Measurements from ENCODE around the gene MARCHF3.

The MARCHF3 gene

DNA sequence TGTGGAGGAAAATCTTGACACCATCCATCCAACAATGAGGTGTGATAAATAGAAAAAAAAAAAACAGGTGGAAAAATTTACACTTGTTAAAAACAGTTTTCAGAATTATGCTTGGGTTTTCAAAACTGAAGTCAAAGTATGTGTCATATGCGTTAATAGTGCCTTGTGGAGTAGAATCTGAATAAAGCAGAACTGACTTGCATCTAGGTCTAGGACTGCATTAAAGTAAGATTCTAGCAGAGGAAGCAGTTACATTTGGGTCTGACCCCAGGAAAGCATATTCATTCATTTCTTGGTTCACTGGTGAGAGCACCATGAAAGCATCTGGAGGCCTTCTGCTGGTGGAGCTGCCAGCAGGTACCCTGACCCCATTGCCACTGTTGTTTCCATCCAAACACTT lies 89.0 kb downstream of the MARCHF3 start:
- no peak overlapping the region for H3K4me3 ChIP-seq (ENCODE audit: low read length)
- TF ChIP-seq, protein P1, sequence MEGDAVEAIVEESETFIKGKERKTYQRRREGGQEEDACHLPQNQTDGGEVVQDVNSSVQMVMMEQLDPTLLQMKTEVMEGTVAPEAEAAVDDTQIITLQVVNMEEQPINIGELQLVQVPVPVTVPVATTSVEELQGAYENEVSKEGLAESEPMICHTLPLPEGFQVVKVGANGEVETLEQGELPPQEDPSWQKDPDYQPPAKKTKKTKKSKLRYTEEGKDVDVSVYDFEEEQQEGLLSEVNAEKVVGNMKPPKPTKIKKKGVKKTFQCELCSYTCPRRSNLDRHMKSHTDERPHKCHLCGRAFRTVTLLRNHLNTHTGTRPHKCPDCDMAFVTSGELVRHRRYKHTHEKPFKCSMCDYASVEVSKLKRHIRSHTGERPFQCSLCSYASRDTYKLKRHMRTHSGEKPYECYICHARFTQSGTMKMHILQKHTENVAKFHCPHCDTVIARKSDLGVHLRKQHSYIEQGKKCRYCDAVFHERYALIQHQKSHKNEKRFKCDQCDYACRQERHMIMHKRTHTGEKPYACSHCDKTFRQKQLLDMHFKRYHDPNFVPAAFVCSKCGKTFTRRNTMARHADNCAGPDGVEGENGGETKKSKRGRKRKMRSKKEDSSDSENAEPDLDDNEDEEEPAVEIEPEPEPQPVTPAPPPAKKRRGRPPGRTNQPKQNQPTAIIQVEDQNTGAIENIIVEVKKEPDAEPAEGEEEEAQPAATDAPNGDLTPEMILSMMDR (IDR thresholded peaks at IDR 0.05; ENCODE audit: insufficient read depth, low read depth, low read length, missing control alignments) = no peak
- DNase-seq (ENCODE audit: low read depth) = no peak

DNA sequence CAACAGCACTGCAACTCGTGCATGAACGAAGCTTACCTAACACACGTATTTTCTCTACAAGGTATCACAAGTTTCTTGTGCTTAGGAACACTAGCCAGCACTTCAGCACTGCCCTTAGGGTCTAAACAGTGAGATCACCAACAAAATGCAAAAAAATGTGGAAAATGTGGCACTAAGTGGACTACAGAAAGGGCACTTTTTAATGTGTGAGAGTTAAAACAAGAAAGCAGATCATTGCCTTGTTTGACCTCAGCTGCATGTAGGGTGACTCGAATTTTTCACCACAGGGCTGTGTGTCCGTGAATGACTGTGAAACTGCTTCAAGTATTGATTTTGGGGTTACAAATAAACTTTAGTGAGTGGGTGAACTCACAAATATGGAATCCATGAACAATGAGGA lies 90.5 kb downstream of the MARCHF3 start:
- TF ChIP-seq, protein P1 (IDR thresholded peaks at IDR 0.05; ENCODE audit: insufficient read depth, low read depth, low read length, missing control alignments) = no peak
- H3K4me3 ChIP-seq (ENCODE audit: low read length) = no peak overlapping the region
- DNase-seq (ENCODE audit: low read depth) = no peak

DNA sequence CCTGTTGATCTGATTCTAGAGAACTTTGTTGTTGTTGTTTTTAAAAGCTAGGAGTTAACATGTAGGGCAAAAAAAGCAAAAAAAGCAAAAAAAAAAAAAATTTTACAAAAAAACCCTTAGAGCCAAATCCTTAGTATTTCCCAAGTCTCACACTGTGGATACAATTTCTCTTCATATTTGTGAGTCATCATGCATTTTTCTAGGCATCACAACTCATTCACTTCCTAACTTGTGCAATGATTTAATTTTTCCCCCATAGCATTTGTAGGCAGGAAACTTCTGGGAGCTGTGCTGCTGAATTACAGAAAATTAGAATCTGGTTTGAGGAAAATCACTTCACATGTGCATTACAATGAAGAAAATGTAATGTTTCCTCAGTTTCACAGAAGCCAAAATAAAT lies 91.9 kb downstream of the MARCHF3 start:
- no peak overlapping the region for H3K4me3 ChIP-seq (ENCODE audit: low read length)
- peak; percentile 78 for DNase-seq (ENCODE audit: low read depth)
- TF ChIP-seq, protein P1 (IDR thresholded peaks at IDR 0.05; ENCODE audit: insufficient read depth, low read depth, low read length, missing control alignments) = no peak

DNA sequence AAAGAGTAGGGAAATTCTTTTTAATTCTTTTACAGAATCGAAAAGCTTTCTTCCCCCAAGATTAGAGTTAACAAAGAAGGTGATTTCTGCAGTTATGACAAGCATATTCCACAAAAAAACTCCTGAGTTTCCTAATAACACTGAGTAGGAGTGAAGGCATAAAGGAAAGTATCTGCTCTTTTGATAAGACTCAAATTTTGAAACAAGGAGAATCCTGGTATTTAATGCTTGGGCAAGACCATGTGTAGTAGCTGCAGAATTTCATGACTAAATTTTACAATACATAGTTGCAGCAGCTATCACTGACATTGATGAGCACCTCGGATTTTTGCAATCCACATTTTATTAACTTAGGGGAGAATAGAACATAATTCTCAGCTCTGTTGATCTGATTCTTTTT lies 92.6 kb downstream of the MARCHF3 start:
- no peak overlapping the region for H3K4me3 ChIP-seq (ENCODE audit: low read length)
- TF ChIP-seq, protein P1 (IDR thresholded peaks at IDR 0.05; ENCODE audit: insufficient read depth, low read depth, low read length, missing control alignments) = no peak
- no peak for DNase-seq (ENCODE audit: low read depth)

DNA sequence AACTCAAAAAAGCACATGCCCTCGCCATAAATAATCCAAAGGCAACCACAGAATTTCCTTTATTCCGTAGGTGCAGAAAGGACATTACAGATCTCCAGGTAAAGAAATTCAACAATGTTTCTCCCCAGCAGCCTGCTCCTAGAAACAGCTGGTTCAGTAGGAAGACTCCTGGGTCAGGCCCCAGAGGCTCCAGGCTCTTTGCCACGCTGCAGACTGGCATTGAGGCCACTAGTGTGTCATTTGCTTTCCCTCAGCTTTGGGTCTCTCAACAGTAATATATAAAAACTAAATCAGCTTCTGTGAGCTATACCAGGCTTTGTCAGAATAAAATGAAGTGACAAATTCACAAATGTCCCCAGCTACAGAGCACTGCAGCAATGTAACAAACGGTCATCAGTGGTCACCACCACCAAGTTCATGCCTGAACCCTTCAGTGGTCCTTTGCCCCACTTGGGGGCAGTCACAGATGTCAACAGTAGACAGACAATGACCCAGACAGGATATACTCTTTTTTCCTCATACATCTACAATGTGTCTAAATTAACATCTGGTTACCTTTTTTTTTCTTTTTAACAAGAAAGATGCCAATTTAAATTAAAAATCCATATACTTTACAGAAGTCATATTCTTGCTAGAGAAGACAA lies 93.5 kb downstream of the MARCHF3 start:
- TF ChIP-seq, protein P1 (IDR thresholded peaks at IDR 0.05; ENCODE audit: insufficient read depth, low read depth, low read length, missing control alignments) = no peak
- H3K4me3 ChIP-seq (ENCODE audit: low read length) = no peak overlapping the region
- DNase-seq (ENCODE audit: low read depth) = no peak

DNA sequence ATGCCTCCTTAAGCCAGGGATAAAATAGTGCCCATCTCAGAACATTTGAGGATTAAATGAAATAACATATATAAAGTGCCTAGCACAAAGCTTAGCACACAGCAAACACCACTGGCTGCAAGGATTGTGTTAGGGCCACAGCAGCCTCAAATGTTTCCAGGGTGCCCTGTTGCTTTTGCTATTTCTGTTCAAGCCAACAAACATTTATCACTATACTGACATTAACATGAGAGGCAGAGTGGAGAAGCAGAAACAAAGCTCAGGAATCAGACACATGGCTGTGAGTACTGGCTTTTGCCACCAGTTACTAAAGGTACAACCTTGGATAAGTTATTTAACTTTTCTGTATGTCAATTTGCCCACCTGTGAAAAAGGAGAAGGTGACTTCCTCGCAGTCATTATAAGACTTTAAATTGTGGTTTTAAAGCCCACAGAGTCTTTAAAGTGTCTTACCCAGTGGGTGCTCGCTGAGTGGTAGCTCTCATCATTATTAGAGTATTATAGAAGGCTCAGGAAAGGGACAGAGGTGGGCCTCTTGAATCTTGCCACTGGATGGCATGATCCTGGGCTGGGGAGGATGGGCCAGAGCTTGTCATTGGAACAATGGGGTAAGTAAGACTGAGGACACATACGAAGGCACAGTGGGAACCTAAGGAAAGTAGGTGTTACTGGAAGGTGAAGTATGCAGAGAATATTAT lies 98.2 kb downstream of the MARCHF3 start:
- no peak for DNase-seq (ENCODE audit: low read depth)
- TF ChIP-seq, protein P1 (IDR thresholded peaks at IDR 0.05; ENCODE audit: insufficient read depth, low read depth, low read length, missing control alignments) = no peak
- H3K4me3 ChIP-seq (ENCODE audit: low read length) = no peak overlapping the region

DNA sequence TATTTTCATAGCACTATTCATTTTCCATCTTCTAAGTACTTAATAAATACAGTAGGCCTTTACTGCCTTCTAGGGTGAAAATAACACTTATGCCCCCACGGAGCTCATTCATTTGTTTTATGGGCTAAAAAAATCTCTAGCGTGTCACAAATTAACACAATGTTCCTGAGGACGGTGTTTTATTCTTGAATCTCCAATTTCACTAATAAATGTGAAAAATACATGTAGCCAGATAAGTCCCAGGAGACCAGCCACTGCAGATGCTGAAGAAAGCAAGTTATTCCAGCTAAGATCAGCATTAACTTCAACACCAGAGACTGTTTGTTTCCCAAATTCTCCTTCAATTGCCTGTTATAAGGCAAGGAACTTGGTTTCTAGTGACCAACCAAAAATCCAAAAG lies 102.3 kb downstream of the MARCHF3 start:
- DNase-seq (ENCODE audit: low read depth) = no peak

More for the DNA sequence above, 102.3 kb downstream of the MARCHF3 start:
- TF ChIP-seq, protein P1 (IDR thresholded peaks at IDR 0.05; ENCODE audit: insufficient read depth, low read depth, low read length, missing control alignments) = no peak
- no peak overlapping the region for H3K4me3 ChIP-seq (ENCODE audit: low read length)
